Measurements from ENCODE around the gene CAMTA1. TPM values are rescaled to one million over a fixed set of nuclear protein-coding genes. Genes with fewer than 3 reads are reported as not detected.

CAMTA1 gene
- total RNA-seq, 5 donors from 2014 or later (not counting 1 experiment from before 2014, with no cell fraction given): 29.7 to 37.4 (median 34.6) TPM

DNA sequence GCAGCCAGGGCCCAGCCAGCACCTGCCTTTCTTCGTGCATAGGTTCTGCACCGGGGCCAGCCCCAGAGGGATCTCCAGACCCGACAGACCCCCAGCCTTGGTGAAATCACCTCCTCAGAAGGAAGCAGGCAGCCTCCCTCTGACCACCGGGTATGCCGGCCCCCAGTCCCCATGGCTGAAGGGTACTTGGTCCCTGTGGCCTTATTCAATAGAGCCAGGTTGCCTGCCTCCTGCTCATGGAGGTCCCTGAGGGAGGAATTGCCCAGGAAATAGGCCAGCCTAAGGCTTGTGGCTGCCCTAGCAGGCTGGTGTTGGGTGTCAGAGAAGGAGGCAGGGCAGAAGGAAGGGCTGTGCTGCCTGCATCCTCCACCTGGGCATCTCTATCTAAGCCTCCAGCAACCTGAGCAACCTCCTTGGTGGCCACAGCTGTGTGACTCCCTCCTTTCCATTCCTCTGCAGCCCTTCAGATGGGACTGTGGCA is 647.7 kb downstream of the CAMTA1 start:
- POLR2A ChIA-PET: no interaction called here
- CTCF ChIA-PET: no interaction called here
- peaks cover 0 to 5% of the 10 kb centered on the region in 2 donors for H3K27me3 Mint-ChIP-seq

DNA sequence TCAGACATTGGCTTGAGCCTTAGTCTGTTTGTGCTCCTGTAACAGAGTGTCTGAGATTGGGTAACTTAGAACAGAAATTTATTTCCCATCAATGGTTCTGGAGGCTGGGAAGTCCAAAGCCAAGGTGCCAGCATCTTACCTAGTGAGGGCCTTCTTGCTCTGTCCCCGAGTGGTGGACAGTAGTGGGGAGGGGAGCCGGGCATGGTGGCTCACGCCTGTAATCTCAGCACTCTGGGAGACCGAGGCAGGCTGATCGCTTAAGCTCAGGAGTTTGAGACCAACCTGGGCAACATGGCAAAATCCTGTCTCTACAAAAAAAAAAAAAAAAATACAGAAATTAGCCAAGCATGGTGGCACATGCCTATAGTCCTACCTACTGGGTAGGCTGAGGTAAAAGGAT is 649.3 kb downstream of the CAMTA1 start:
- Mint-ChIP-seq H3K4me1 (no peaks in the 10 kb centered on the region), H3K27me3 (peaks cover 0 to 5% of the 10 kb centered on the region in 2 donors), H3K9me3 (peaks cover 0 to 3% (median 0%) of the 10 kb centered on the region in 3 donors), H3K27ac (no peak overlapping the region), H3K36me3 (no peaks in the 10 kb centered on the region), H3K4me3 (no peak overlapping the region)
- H3K27me3 ChIP-seq (replicated peaks in 1 of 2; ENCODE audit: control insufficient read depth in 2 of 2, extremely low read depth in 1 of 2, insufficient read depth in 2 of 2, low read length in 1 of 2): peaks cover 0 to 23% of the 10 kb centered on the region in 2 experiments
- DNase-seq (no peak), ATAC-seq (replicated peaks in 1 of 4) (no peak)
- H3K9me3 ChIP-seq: no peaks in the 10 kb centered on the region
- no peak overlapping the region for H3K4me3 ChIP-seq (ENCODE audit: control insufficient read depth in 1 of 2, extremely low read depth in 1 of 2, low read length in 1 of 2)
- ChIA-PET POLR2A (no interaction called here), CTCF (no interaction called here)
- H3K27ac ChIP-seq (ENCODE audit: low read length): no peak overlapping the region
- H3K36me3 ChIP-seq (ENCODE audit: control insufficient read depth in 2 of 2, extremely low read depth in 1 of 2, insufficient read depth in 1 of 2, low read length in 1 of 2): no peaks in the 10 kb centered on the region
- 40% methylated on average over 1 of the region's 5 CpGs for WGBS (ENCODE audit: insufficient coverage)
- H3K4me1 ChIP-seq (ENCODE audit: control insufficient read depth in 1 of 2, extremely low read depth in 1 of 2, insufficient read depth in 2 of 2, low read length in 2 of 2): no peaks in the 10 kb centered on the region

More for the DNA sequence above, 647.7 kb downstream of the CAMTA1 start:
- Mint-ChIP-seq H3K36me3 (no peaks in the 10 kb centered on the region), H3K9me3 (peaks cover 0 to 3% (median 0%) of the 10 kb centered on the region in 3 donors), H3K27ac (no peak overlapping the region), H3K4me3 (no peak overlapping the region), H3K4me1 (no peaks in the 10 kb centered on the region)
- Histone ChIP-seq H3K36me3 (ENCODE audit: control insufficient read depth in 2 of 2, extremely low read depth in 1 of 2, insufficient read depth in 1 of 2, low read length in 1 of 2) (no peaks in the 10 kb centered on the region), H3K27me3 (replicated peaks in 1 of 2; ENCODE audit: control insufficient read depth in 2 of 2, extremely low read depth in 1 of 2, insufficient read depth in 2 of 2, low read length in 1 of 2) (peaks cover 0 to 23% of the 10 kb centered on the region in 2 experiments), H3K4me1 (ENCODE audit: control insufficient read depth in 1 of 2, extremely low read depth in 1 of 2, insufficient read depth in 2 of 2, low read length in 2 of 2) (no peaks in the 10 kb centered on the region), H3K27ac (ENCODE audit: low read length) (no peak overlapping the region), H3K4me3 (ENCODE audit: control insufficient read depth in 1 of 2, extremely low read depth in 1 of 2, low read length in 1 of 2) (no peak overlapping the region), H3K9me3 (no peaks in the 10 kb centered on the region)
- 72% methylated on average over 5 of the region's 5 CpGs for WGBS (ENCODE audit: insufficient coverage)
- DNase-seq (no peak), ATAC-seq (replicated peaks in 1 of 4) (no peak)

DNA sequence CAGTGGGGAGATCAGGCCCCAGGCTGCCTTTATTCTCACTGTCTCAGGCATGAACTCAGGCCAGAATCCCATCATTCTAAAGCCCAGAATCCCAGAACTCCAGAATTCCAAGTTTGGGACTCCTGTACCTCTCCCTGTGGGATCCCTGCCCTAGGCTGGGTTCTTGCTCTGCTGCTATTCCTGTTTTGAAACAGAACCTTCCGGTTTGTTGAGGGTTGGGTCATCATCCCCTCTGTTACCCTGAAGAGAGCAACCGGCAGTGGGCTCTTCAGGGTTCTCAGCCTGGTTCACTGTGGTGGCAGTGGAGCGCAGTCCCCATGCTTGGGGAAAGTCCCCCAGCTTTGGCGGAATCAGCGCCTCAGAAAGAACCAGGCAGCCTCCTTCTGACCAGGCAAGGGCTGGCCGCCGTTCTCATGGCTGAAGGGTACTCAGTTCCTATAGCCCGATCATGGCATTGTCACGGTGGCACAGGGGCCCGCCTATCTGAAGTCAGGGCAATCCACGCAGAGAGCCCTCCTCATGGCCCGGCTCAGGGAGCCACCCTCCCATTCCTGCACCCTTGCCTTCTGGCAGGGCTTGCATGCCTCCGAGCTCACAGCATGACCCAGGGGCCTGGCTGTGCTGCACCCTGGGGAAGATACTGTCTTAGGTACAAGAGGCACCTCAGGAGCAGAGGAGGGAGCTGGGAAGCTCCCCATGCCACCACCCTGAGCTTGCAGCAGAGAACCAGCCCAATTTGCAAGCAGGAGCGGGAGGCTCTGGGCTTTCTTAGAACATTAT is 650.2 kb downstream of the CAMTA1 start:
- H3K27me3 ChIP-seq (replicated peaks in 1 of 2; ENCODE audit: control insufficient read depth in 2 of 2, extremely low read depth in 1 of 2, insufficient read depth in 2 of 2, low read length in 1 of 2): peaks cover 0 to 23% of the 10 kb centered on the region in 2 experiments
- CTCF ChIA-PET: no interaction called here
- no peaks in the 10 kb centered on the region for H3K4me1 ChIP-seq (ENCODE audit: control insufficient read depth in 1 of 2, extremely low read depth in 1 of 2, insufficient read depth in 2 of 2, low read length in 2 of 2)
- Mint-ChIP-seq H3K4me1 (no peaks in the 10 kb centered on the region), H3K9me3 (peaks cover 0 to 3% (median 0%) of the 10 kb centered on the region in 3 donors), H3K4me3 (no peak overlapping the region), H3K36me3 (no peaks in the 10 kb centered on the region), H3K27me3 (peaks cover 0 to 5% of the 10 kb centered on the region in 2 donors), H3K27ac (no peak overlapping the region)
- POLR2A ChIA-PET: no interaction called here
- H3K9me3 ChIP-seq: no peaks in the 10 kb centered on the region
- no peak for ATAC-seq (replicated peaks in 1 of 4)
- DNase-seq: no peak
- no peaks in the 10 kb centered on the region for H3K36me3 ChIP-seq (ENCODE audit: control insufficient read depth in 2 of 2, extremely low read depth in 1 of 2, insufficient read depth in 1 of 2, low read length in 1 of 2)
- H3K4me3 ChIP-seq (ENCODE audit: control insufficient read depth in 1 of 2, extremely low read depth in 1 of 2, low read length in 1 of 2): no peak overlapping the region
- WGBS (ENCODE audit: insufficient coverage): 89% methylated on average over 11 of the region's 14 CpGs
- no peak overlapping the region for H3K27ac ChIP-seq (ENCODE audit: low read length)

DNA sequence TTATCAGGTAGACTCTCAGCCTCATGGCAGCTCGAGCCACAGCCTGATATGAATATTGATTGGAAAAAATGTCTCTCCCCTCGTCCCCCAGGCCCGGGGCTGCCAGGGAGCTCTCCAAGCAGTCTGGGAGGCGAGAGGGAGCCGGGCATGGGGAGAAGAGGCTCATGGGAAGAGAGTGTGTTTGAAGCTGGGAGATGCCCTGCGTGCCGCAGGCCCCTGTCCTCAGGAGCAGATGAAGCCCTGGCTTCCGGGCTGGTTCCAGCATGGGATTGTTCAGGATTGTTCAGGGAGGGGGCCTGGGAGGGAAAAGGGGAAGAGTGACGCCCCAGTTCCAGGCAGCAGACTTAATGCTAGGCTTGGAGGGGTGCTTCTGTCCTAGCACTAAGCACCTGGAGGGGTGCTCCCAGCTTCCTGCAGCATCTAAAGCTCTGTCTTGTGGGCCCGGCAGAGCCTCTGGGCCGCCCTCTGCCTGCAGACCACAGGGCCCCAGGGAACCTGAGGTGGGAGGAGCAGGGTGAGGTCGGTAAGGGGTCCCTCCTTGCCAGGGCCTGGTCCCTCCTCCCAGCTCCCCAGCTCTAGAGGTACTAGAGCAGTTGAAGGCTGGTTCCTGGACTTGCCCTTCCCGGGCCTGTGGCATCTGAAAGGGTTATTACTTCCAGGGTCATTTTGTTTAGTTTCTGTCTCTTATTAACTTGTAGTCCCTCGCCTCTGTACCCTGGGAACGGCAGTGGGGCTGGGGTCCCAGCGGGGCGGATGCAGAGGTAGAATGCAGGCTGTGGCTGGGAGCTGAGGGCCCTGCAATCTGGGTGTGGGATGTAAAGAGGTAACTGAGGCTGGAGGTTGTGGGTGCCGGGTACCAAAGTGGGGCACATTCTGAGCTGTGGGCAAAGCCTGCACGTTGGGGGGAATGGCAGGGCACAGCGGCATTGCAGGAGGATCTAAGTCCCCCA is 651.1 kb downstream of the CAMTA1 start:
- Histone ChIP-seq H3K9me3 (no peaks in the 10 kb centered on the region), H3K27ac (ENCODE audit: low read length) (no peak overlapping the region), H3K27me3 (replicated peaks in 1 of 2; ENCODE audit: control insufficient read depth in 2 of 2, extremely low read depth in 1 of 2, insufficient read depth in 2 of 2, low read length in 1 of 2) (peaks cover 0 to 23% of the 10 kb centered on the region in 2 experiments), H3K4me3 (ENCODE audit: control insufficient read depth in 1 of 2, extremely low read depth in 1 of 2, low read length in 1 of 2) (no peak overlapping the region), H3K4me1 (ENCODE audit: control insufficient read depth in 1 of 2, extremely low read depth in 1 of 2, insufficient read depth in 2 of 2, low read length in 2 of 2) (no peaks in the 10 kb centered on the region), H3K36me3 (ENCODE audit: control insufficient read depth in 2 of 2, extremely low read depth in 1 of 2, insufficient read depth in 1 of 2, low read length in 1 of 2) (no peaks in the 10 kb centered on the region)
- POLR2A ChIA-PET: no interaction called here
- H3K27me3 Mint-ChIP-seq: peaks cover 0 to 5% of the 10 kb centered on the region in 2 donors
- H3K9me3 Mint-ChIP-seq: peaks cover 0 to 3% (median 0%) of the 10 kb centered on the region in 3 donors
- ATAC-seq (replicated peaks in 1 of 4): no peak
- no peak overlapping the region for H3K27ac Mint-ChIP-seq
- WGBS (ENCODE audit: insufficient coverage): 69% methylated on average over 17 of the region's 20 CpGs
- DNase-seq: no peak
- H3K36me3 Mint-ChIP-seq: no peaks in the 10 kb centered on the region
- H3K4me1 Mint-ChIP-seq: no peaks in the 10 kb centered on the region
- CTCF ChIA-PET: no interaction called here
- H3K4me3 Mint-ChIP-seq: no peak overlapping the region

DNA sequence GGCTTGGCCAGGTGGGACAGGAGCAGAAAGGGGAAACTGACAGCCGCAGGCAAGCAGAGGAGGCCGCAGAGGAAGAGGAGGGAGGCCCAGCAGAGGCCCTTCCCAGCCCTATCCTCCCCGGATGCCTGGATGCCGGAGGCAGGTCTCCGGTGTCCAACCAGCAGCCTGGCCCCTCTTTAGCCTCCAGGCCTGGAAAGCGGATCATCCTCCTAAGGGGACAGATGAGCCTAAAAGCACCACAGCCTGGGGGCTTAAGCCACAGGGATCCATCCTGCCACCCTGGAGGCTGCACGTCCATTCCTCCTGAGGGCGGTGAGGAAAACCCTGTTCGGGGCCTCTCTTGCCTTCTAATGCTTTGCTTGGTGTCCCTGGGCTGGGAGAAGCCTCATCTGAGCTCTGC is 651.8 kb downstream of the CAMTA1 start:
- 68% methylated on average over 8 of the region's 9 CpGs for WGBS (ENCODE audit: insufficient coverage)
- POLR2A ChIA-PET: no interaction called here

DNA sequence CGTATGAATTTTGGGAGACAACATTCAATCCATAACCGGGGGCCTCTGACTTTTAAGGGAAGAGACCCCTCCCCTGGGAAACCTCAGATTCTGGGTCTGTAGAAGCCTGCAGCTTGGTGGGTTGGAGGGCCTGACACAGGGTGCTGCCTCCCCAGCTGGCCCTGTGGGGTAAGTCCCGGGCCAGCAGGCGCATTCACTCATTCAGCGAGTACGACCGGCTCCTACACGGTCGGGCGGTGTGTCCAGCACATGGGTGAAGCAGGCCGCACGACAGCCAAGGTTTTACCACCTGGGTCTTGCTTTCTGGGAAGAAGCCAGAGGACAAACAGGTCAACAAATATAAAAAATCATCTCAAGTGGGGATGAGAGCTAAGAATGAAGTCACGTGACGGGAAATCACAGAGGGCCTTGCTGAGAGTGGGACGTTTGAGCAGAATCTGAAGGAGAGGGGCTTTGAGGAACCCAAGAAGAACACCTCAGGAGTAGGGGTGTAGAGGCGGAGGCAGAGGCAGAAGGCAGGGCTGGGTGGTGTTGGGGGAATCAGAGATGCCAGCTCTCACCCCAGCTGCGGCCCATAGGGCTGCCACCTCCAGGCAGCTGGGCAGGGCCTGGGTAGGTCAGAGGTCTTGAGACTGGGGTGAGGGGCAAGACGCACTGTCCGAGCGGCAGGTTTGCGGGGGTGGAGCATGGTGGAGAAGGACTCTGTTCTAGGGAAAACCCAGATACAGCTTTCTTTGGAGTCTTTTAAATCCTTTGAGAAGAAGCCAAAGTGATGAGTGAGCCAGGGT is 652.5 kb downstream of the CAMTA1 start:
- ChIA-PET POLR2A (no interaction called here), CTCF (no interaction called here)
- H3K36me3 ChIP-seq (ENCODE audit: control insufficient read depth in 2 of 2, extremely low read depth in 1 of 2, insufficient read depth in 1 of 2, low read length in 1 of 2): no peaks in the 10 kb centered on the region
- H3K4me3 Mint-ChIP-seq: no peak overlapping the region
- H3K27ac ChIP-seq (ENCODE audit: low read length): no peak overlapping the region
- H3K27me3 Mint-ChIP-seq: peaks cover 0 to 5% of the 10 kb centered on the region in 2 donors
- no peak overlapping the region for H3K27ac Mint-ChIP-seq
- no peaks in the 10 kb centered on the region for H3K36me3 Mint-ChIP-seq
- H3K4me3 ChIP-seq (ENCODE audit: control insufficient read depth in 1 of 2, extremely low read depth in 1 of 2, low read length in 1 of 2): no peak overlapping the region
- H3K9me3 Mint-ChIP-seq: peaks cover 0 to 3% (median 0%) of the 10 kb centered on the region in 3 donors
- WGBS (ENCODE audit: insufficient coverage): 83% methylated on average over 17 of the region's 21 CpGs
- DNase-seq (no peak), ATAC-seq (replicated peaks in 1 of 4) (no peak)
- H3K4me1 ChIP-seq (ENCODE audit: control insufficient read depth in 1 of 2, extremely low read depth in 1 of 2, insufficient read depth in 2 of 2, low read length in 2 of 2): no peaks in the 10 kb centered on the region
- H3K9me3 ChIP-seq: no peaks in the 10 kb centered on the region
- H3K27me3 ChIP-seq (replicated peaks in 1 of 2; ENCODE audit: control insufficient read depth in 2 of 2, extremely low read depth in 1 of 2, insufficient read depth in 2 of 2, low read length in 1 of 2): peaks cover 0 to 21% of the 10 kb centered on the region in 2 experiments
- no peaks in the 10 kb centered on the region for H3K4me1 Mint-ChIP-seq

More for the DNA sequence above, 651.8 kb downstream of the CAMTA1 start:
- CTCF ChIA-PET: no interaction called here
- Histone ChIP-seq H3K27me3 (replicated peaks in 1 of 2; ENCODE audit: control insufficient read depth in 2 of 2, extremely low read depth in 1 of 2, insufficient read depth in 2 of 2, low read length in 1 of 2) (peaks cover 0 to 23% of the 10 kb centered on the region in 2 experiments), H3K4me3 (ENCODE audit: control insufficient read depth in 1 of 2, extremely low read depth in 1 of 2, low read length in 1 of 2) (no peak overlapping the region), H3K36me3 (ENCODE audit: control insufficient read depth in 2 of 2, extremely low read depth in 1 of 2, insufficient read depth in 1 of 2, low read length in 1 of 2) (no peaks in the 10 kb centered on the region), H3K27ac (ENCODE audit: low read length) (no peak overlapping the region), H3K4me1 (ENCODE audit: control insufficient read depth in 1 of 2, extremely low read depth in 1 of 2, insufficient read depth in 2 of 2, low read length in 2 of 2) (no peaks in the 10 kb centered on the region), H3K9me3 (no peaks in the 10 kb centered on the region)
- DNase-seq (no peak), ATAC-seq (replicated peaks in 1 of 4) (no peak)
- no peaks in the 10 kb centered on the region for H3K4me1 Mint-ChIP-seq
- H3K27me3 Mint-ChIP-seq: peaks cover 0 to 5% of the 10 kb centered on the region in 2 donors
- no peak overlapping the region for H3K27ac Mint-ChIP-seq
- no peaks in the 10 kb centered on the region for H3K36me3 Mint-ChIP-seq
- peaks cover 0 to 3% (median 0%) of the 10 kb centered on the region in 3 donors for H3K9me3 Mint-ChIP-seq
- no peak overlapping the region for H3K4me3 Mint-ChIP-seq

Measured in T-cell (primary cell).